ENCODE data around the gene KIAA1191.

DNA sequence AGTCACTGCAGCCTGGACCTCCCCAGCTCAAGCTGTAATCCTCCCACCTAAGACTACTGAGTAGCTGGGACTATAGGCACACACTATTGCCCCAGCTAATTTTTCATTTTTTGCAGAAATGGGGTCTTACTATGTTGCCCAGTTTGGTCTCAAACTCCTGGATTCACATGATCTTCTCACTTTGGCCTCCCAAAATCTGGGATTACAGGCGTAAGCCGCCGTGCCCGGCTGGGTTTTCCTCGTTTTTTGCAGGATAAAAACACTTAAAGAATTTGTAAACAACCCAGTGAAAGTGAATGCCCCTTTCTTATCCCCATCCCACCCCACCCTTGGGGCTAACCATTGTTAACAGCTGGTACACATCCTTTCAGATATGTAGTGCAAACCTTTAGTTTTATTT is 47.0 kb upstream of the KIAA1191 start:
- TF ChIP-seq, protein P1, sequence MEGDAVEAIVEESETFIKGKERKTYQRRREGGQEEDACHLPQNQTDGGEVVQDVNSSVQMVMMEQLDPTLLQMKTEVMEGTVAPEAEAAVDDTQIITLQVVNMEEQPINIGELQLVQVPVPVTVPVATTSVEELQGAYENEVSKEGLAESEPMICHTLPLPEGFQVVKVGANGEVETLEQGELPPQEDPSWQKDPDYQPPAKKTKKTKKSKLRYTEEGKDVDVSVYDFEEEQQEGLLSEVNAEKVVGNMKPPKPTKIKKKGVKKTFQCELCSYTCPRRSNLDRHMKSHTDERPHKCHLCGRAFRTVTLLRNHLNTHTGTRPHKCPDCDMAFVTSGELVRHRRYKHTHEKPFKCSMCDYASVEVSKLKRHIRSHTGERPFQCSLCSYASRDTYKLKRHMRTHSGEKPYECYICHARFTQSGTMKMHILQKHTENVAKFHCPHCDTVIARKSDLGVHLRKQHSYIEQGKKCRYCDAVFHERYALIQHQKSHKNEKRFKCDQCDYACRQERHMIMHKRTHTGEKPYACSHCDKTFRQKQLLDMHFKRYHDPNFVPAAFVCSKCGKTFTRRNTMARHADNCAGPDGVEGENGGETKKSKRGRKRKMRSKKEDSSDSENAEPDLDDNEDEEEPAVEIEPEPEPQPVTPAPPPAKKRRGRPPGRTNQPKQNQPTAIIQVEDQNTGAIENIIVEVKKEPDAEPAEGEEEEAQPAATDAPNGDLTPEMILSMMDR (IDR thresholded peaks at IDR 0.05; ENCODE audit: insufficient read depth, low read length), result no peak
- TF ChIP-seq, protein P2, sequence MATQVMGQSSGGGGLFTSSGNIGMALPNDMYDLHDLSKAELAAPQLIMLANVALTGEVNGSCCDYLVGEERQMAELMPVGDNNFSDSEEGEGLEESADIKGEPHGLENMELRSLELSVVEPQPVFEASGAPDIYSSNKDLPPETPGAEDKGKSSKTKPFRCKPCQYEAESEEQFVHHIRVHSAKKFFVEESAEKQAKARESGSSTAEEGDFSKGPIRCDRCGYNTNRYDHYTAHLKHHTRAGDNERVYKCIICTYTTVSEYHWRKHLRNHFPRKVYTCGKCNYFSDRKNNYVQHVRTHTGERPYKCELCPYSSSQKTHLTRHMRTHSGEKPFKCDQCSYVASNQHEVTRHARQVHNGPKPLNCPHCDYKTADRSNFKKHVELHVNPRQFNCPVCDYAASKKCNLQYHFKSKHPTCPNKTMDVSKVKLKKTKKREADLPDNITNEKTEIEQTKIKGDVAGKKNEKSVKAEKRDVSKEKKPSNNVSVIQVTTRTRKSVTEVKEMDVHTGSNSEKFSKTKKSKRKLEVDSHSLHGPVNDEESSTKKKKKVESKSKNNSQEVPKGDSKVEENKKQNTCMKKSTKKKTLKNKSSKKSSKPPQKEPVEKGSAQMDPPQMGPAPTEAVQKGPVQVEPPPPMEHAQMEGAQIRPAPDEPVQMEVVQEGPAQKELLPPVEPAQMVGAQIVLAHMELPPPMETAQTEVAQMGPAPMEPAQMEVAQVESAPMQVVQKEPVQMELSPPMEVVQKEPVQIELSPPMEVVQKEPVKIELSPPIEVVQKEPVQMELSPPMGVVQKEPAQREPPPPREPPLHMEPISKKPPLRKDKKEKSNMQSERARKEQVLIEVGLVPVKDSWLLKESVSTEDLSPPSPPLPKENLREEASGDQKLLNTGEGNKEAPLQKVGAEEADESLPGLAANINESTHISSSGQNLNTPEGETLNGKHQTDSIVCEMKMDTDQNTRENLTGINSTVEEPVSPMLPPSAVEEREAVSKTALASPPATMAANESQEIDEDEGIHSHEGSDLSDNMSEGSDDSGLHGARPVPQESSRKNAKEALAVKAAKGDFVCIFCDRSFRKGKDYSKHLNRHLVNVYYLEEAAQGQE (IDR thresholded peaks at IDR 0.05; ENCODE audit: insufficient replicate concordance, low read depth), result no peak
